Measurements from ENCODE around the gene DYNLT5. TPM values are rescaled to one million over a fixed set of nuclear protein-coding genes. Genes with fewer than 3 reads are reported as not detected.
A peak's percentile ranks its signal among the peaks of the same experiment; 100 is the strongest.
"Not testable (repeated sequence)": the region's sequence is repeated elsewhere in the genome, so short reads cannot be mapped to it uniquely, and the experiment has no call there.

The DYNLT5 gene
- total and polyA plus RNA-seq, 10 donors = 0.09 to 2.5 (median 0.60) TPM; not detected in 2

DNA sequence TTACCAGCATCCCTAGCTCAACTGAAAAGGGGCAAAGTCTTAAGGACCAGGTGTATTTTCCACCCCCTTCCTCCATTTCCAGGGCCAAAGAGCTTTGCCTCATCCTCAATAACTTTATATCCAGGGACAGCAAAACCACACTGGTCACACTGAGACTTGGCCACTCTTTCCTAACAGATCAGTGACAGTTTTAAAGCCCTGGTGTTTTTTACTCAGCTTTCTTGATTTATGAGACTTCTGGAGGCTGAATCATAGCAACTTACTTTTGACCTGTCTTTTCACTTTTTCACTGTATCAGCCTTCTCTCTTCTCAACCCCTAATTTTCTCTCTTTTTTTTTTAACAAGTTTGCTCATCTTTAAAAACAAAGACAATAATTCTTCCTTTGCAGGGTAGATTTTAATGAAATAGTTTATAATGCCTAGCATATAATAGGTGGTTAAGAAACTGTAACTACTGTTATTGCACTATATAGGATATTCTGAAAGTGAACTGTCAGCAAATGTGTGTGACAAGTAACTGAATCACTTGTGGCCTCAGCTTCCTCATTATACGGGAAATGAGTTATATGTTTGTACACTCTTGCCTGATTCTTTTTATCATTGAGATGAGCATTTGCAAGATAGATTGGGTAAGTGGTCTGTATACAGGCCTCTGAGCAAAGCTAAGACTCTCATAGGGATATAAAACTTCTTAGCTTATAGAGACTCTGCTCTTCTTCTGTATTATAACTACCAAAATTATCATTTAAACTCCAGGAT is 19.7 kb upstream of the DYNLT5 start:
- Histone ChIP-seq H3K9me3 (no peaks in the 10 kb centered on the region), H3K36me3 (no peaks in the 10 kb centered on the region), H3K27me3 (replicated peaks in 1 of 7) (no peaks in the 10 kb centered on the region), H3K4me3 (no peak overlapping the region), H3K27ac (peak overlapping the region in 1 of 8 donors; percentile 61), H3K4me1 (peaks cover 0 to 10% (median 0%) of the 10 kb centered on the region in 6 donors)
- intact Hi-C loops (cut with DNase I; ENCODE audit: low total_unique reads) = no loop called here
- no peak for DNase-seq
- WGBS, 5 donors = 0 to 26% (median 1%) methylated on average over 1 of the region's 1 CpG
- TF ChIP-seq, protein P1, sequence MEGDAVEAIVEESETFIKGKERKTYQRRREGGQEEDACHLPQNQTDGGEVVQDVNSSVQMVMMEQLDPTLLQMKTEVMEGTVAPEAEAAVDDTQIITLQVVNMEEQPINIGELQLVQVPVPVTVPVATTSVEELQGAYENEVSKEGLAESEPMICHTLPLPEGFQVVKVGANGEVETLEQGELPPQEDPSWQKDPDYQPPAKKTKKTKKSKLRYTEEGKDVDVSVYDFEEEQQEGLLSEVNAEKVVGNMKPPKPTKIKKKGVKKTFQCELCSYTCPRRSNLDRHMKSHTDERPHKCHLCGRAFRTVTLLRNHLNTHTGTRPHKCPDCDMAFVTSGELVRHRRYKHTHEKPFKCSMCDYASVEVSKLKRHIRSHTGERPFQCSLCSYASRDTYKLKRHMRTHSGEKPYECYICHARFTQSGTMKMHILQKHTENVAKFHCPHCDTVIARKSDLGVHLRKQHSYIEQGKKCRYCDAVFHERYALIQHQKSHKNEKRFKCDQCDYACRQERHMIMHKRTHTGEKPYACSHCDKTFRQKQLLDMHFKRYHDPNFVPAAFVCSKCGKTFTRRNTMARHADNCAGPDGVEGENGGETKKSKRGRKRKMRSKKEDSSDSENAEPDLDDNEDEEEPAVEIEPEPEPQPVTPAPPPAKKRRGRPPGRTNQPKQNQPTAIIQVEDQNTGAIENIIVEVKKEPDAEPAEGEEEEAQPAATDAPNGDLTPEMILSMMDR (IDR thresholded peaks at IDR 0.05 in 8 of 11, conservative IDR thresholded peaks at IDR 0.05 in 3 of 11) = no peak
- no peak for TF ChIP-seq POLR2AphosphoS5 (IDR thresholded peaks at IDR 0.05)
- TF ChIP-seq POLR2A (IDR thresholded peaks at IDR 0.05) = no peak

DNA sequence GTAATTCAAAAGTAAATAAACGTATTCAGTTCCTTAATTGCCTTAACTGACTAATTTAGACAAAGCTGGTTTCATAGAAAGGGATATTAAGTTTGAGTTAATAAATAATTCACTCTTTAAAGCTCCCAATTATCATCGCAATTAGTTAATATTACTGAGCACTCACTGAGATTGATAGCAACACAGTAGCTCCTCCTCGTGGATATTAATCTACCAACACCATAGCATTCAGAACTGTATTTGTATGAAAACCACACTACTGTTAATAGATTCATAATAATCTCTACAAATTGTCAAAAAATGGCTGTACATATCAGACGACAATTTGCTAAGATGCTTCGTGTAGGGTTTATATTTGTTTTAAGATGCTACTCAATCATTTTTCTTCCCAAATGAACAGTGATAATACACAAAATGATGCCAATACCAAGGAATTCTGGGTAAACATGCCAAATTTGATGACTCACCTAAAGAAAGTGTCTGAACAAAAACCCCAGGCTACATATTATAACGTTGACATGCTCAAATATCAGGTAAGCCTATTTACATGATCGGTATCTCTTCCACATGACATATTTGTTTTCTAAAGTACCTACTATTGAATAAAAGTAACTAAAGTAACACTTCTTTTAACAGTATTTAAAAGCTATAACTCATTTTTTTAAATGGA is 18.8 kb upstream of the DYNLT5 start:
- no peak for TF ChIP-seq POLR2AphosphoS5 (IDR thresholded peaks at IDR 0.05)
- TF ChIP-seq, protein P1 (IDR thresholded peaks at IDR 0.05 in 8 of 11, conservative IDR thresholded peaks at IDR 0.05 in 3 of 11) = no peak
- no peak for TF ChIP-seq POLR2A (IDR thresholded peaks at IDR 0.05)
- Histone ChIP-seq H3K4me1 (peaks cover 0 to 10% (median 0%) of the 10 kb centered on the region in 6 donors), H3K27me3 (replicated peaks in 1 of 7) (no peaks in the 10 kb centered on the region), H3K4me3 (no peak overlapping the region), H3K27ac (peak overlapping the region in 1 of 8 donors; percentile 61), H3K36me3 (no peaks in the 10 kb centered on the region), H3K9me3 (no peaks in the 10 kb centered on the region)
- intact Hi-C loops (cut with DNase I; ENCODE audit: low total_unique reads) = no loop called here
- DNase-seq = no peak
- WGBS, 5 donors = 56 to 75% (median 64%) methylated on average over 7 of the region's 7 CpGs

DNA sequence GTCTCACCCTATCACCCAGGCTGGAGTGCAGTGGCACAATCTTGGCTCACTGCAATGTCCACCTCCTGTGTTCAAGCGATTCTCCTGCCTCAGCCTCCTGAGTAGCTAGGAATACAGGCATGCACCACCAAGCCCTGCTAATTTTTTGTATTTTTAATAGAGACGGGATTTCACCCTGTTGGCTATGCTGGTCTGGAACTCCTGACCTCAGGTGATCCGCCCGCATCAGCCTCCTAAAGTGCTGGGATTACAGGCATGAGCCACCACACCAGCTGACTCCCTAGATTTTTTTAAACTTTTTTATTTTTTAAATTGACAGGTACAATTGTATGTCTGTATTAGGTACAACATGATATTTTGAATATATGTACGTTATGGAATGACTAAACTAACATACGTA is 17.7 kb upstream of the DYNLT5 start:
- H3K36me3 ChIP-seq; H3K4me3 ChIP-seq; H3K27ac ChIP-seq; H3K9me3 ChIP-seq; H3K27me3 ChIP-seq (replicated peaks in 1 of 7); intact Hi-C loops (cut with DNase I; ENCODE audit: low total_unique reads); DNase-seq: not testable (repeated sequence)
- peaks cover 0 to 13% (median 0%) of the 10 kb centered on the region in 6 donors for H3K4me1 ChIP-seq
- 73 to 80% (median 76%) methylated on average over 6 of the region's 6 CpGs for WGBS, 5 donors

DNA sequence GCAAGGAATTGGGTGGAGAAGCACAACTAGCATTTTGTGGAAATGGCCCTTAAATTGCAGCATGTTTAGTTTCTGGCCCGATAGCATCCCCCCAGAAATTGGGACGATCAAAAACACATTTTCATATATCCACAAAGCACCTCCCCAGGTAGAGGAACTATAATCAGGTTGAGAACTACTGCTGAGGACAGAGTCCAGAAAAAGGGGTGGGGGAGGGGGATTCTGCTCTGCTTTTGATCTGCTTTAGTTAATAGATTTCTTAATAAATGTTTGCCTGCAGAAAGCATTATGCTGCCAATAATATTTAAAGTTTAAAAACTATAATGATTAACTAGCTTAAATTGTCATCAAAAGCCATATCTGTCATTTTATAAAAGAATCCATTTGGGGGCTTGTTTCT is 14.4 kb upstream of the DYNLT5 start:
- DNase-seq = no peak
- 84 to 97% (median 90%) methylated on average over 2 of the region's 2 CpGs for WGBS, 5 donors
- no peaks in the 10 kb centered on the region for H3K9me3 ChIP-seq
- no peaks in the 10 kb centered on the region for H3K36me3 ChIP-seq
- H3K27ac ChIP-seq = no peak overlapping the region
- no peak overlapping the region for H3K4me3 ChIP-seq
- intact Hi-C loops (cut with DNase I; ENCODE audit: low total_unique reads) = no loop called here
- H3K27me3 ChIP-seq (replicated peaks in 1 of 7) = no peaks in the 10 kb centered on the region
- TF ChIP-seq POLR2AphosphoS5 (IDR thresholded peaks at IDR 0.05) (no peak), POLR2A (IDR thresholded peaks at IDR 0.05) (no peak)
- TF ChIP-seq, protein P1 (IDR thresholded peaks at IDR 0.05 in 8 of 11, conservative IDR thresholded peaks at IDR 0.05 in 3 of 11) = no peak
- H3K4me1 ChIP-seq = peaks cover 0 to 11% (median 0%) of the 10 kb centered on the region in 6 donors

Data from spleen (tissue), 11 donors.